Measurements from ENCODE around the gene NOS1AP. TPM values are rescaled to one million over a fixed set of nuclear protein-coding genes. Genes with fewer than 3 reads are reported as not detected.

NOS1AP gene
- total RNA-seq, 1 donor from 2014 or later: 0.79 TPM

Other genes starting within 250 kb of the NOS1AP start
- 3.1 and 5.5 TPM in 2 replicates for gene OLFML2B, start 45.8 kb upstream of the NOS1AP start, total RNA-seq

Data from kidney epithelial cell (primary cell).